Measurements from ENCODE around the gene PCSK1N. TPM values are rescaled to one million over a fixed set of nuclear protein-coding genes. Genes with fewer than 3 reads are reported as not detected.

Gene PCSK1N
- total and polyA plus RNA-seq, 9 of the 15 experiments (the other 6 are each of a cell fraction or from before 2014, with no cell fraction given): 0.07 to 0.55 (median 0.54) TPM; not detected in 6

- DNase-seq (ENCODE audit: extremely low read depth in 1 of 4, low spot score in 3 of 4) (no peak), FAIRE-seq (no peak), ATAC-seq (no peak)
- Histone ChIP-seq H3K4me2 (ENCODE audit: insufficient read depth, low read length) (peak overlapping the region; percentile 80), H3K9ac (ENCODE audit: insufficient read depth in 1 of 2, low read depth in 2 of 2, low read length in 2 of 2) (peak overlapping the region; percentile 64 to 72), H3K9me1 (ENCODE audit: control insufficient read depth, insufficient read depth, low read length) (no peaks in the 10 kb centered on the region), H3K27me3 (ENCODE audit: control insufficient read depth in 2 of 2, insufficient read depth in 2 of 2, low read length in 2 of 2) (no peaks in the 10 kb centered on the region), H3K79me2 (ENCODE audit: control insufficient read depth, insufficient read depth, low read length) (peaks cover 44% of the 10 kb centered on the region), H3K9me3 (replicated peaks; ENCODE audit: control insufficient read depth, insufficient read depth, low read depth, low read length) (no peaks in the 10 kb centered on the region), H3K36me3 (ENCODE audit: control insufficient read depth, insufficient read depth, low read length) (peaks cover 55% of the 10 kb centered on the region), H3K4me1 (replicated peaks in 1 of 2; ENCODE audit: control insufficient read depth in 2 of 2, insufficient read depth in 2 of 2, low read length in 2 of 2) (peaks cover 56 to 73% of the 10 kb centered on the region in 2 experiments), H4K20me1 (replicated peaks; ENCODE audit: control insufficient read depth, insufficient read depth, low read length) (peaks cover 4% of the 10 kb centered on the region; the same call in 1 of the 2 replicates), H3K27ac (ENCODE audit: extremely low read depth, low read depth, low read length) (peak overlapping the region; percentile 92), H2AFZ (ENCODE audit: low read depth, low read length) (no peak overlapping the region), H3K4me3 (no peak overlapping the region)
- BruUV-seq (replicated peaks): no TSS peak
- intact Hi-C loops (cut with micrococcal nuclease): loop anchor here (2.0 kb wide), 1 partner anchor 57 kb away; no protein-coding TSS in a partner anchor
- ChIA-PET CTCF (ENCODE audit: low intra/inter-chr PET ratio) (no interaction called here), POLR2A (interaction anchor here (0.5 to 1.0 kb wide), 2 partner anchors 117 to 399 kb away, joined by 3 read pairs; no protein-coding TSS in a partner anchor)
- in situ Hi-C loops (cut with MboI): no loop called here
- TF ChIP-seq RBFOX2 (IDR thresholded peaks at IDR 0.05; ENCODE audit: low read depth, low read length) (peak; percentile 37; the same call in 1 of the 2 replicates), SRSF7 (optimal IDR thresholded peaks at IDR 0.05; ENCODE audit: low read depth, low read length) (no peak), TBP (optimal IDR thresholded peaks at IDR 0.05; ENCODE audit: low read depth, low read length) (peak; percentile 24), POLR2G (IDR thresholded peaks at IDR 0.05; ENCODE audit: low read depth, low read length) (peak; percentile 40; the same call in 1 of the 2 replicates), JUNB (CRISPR knock-in tag; conservative IDR thresholded peaks at IDR 0.05) (no peak), ZBTB33 (CRISPR knock-in tag; IDR thresholded peaks at IDR 0.05) (0 out of 2 replicates have a peak, but pooled peaks have one; percentile 8), SP1 (CRISPR knock-in tag; IDR thresholded peaks at IDR 0.05) (no peak)
- WGBS (ENCODE audit: insufficient coverage, low coverage, missing lambda C conversion rate): 83% methylated on average over 3 of the region's 4 CpGs
Observed at GRCh38 chrX:48793935-48794334, 41.5 kb downstream of the PCSK1N start.

Measured in K562 (cell line).